Brain microvascular endothelial cell (primary cell): Measurements from ENCODE around the gene RCC1.
"Not testable (repeated sequence)": the region's sequence is repeated elsewhere in the genome, so short reads cannot be mapped to it uniquely, and the experiment has no call there.

Source experiments
- DNase-seq: peaks from one replicate; pipeline ENCODE4 v3.0.0-alpha.2; 2020
- H3K27ac ChIP-seq: fragments of 250-450 bp; sonication (Bioruptor Pico); 2 replicates; pipeline ENCODE4 v1.5.1; 2020; ENCODE audit warnings: mild to moderate bottlenecking, moderate library complexity
- H3K27me3 ChIP-seq: fragments of 250-450 bp; sonication (Bioruptor Pico); replicated peaks from 2 replicates; pipeline ENCODE4 v1.5.1; 2020; ENCODE audit warnings: mild to moderate bottlenecking
- H3K36me3 ChIP-seq: fragments of 250-450 bp; sonication (Bioruptor Pico); replicated peaks from 2 replicates; pipeline ENCODE4 v1.5.1; 2020; ENCODE audit warnings: mild to moderate bottlenecking
- H3K4me3 ChIP-seq: 2 replicates; pipeline ENCODE4 v1.5.1; 2011; ENCODE audit warnings: low read depth, mild to moderate bottlenecking, control low read depth, low read length, moderate library complexity
- CTCF ChIP-seq: IDR thresholded peaks from 2 replicates; pipeline ENCODE4 v1.5.1; 2011; ENCODE audit warnings: low read depth, mild to moderate bottlenecking, moderate library complexity, low read length, control low read depth, inconsistent platforms; ENCODE audit errors: missing control alignments
- in situ Hi-C: cut with HindIII; loops from 2 replicates; pipeline ENCODE4 v1.10.0; 2017; ENCODE audit warnings: low sequenced_read_pairs, low pct_ligation_motif_present

RCC1 gene

GRCh38 chr1:28470146-28470545 lies 35.7 kb upstream of the RCC1 start:
- no peak overlapping the region for H3K4me3 ChIP-seq

GRCh38 chr1:28479497-28479896 lies 26.3 kb upstream of the RCC1 start:
- H3K27me3 ChIP-seq, DNase-seq, H3K27ac ChIP-seq, in situ Hi-C loops, H3K4me3 ChIP-seq: not testable (repeated sequence)
- peaks cover 11% of the 10 kb centered on the region for H3K36me3 ChIP-seq

More at GRCh38 chr1:28470146-28470545, 35.7 kb upstream of the RCC1 start:
- DNase-seq = no peak
- Histone ChIP-seq H3K27ac (no peak overlapping the region), H3K36me3 (peaks cover 15% of the 10 kb centered on the region), H3K27me3 (no peaks in the 10 kb centered on the region)
- TF ChIP-seq CTCF = no peak
- in situ Hi-C loops = no loop called here

- Histone ChIP-seq H3K27me3 (no peaks in the 10 kb centered on the region), H3K36me3 (peaks cover 11% of the 10 kb centered on the region), H3K4me3 (no peak overlapping the region), H3K27ac (no peak overlapping the region)
- in situ Hi-C loops = no loop called here
- no peak for DNase-seq
- no peak for TF ChIP-seq CTCF
Measured at GRCh38 chr1:28480308-28480707, 25.5 kb upstream of the RCC1 start.

DNA sequence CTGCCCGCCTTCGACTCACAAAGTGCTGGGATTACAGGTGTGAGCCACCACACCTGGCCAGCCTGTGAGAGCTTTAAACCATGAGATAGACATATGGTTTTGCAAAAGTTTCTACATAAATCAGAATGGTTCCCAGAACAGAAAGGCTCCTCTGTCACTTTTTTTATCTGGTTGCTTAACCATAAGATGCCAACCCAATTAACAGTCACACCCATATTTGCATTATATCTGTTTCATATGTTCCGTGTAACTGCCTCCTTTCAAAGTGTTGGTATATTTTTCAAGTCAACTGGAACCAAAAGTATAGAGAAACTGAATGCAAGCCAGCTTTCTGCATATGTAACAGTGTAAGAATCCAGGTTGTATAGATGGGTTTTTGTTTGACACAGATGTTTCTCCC lies 23.7 kb upstream of the RCC1 start:
- Histone ChIP-seq H3K27me3 (no peaks in the 10 kb centered on the region), H3K36me3 (peaks cover 7% of the 10 kb centered on the region), H3K4me3 (no peak overlapping the region), H3K27ac (no peak overlapping the region)
- TF ChIP-seq CTCF = no peak
- no peak for DNase-seq
- in situ Hi-C loops = no loop called here

DNA sequence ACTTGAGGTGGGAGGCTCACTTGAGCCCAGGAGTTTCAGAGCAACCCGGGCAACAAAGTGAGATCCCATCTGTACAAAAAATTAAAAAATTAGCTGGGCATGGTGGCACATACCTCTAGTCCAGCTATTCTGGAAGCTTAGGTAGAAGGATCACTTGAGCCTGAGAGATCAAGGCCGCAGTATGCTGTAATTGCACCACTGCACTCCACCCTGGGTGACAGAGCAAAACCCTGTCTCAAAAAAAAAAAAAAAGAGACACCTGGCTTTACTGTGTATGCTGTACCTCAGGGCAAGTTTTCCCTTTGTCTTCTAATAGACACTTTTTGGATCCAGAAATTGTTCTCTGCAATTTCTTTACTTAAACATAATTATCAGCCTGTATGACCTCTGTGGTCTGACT lies 23.1 kb upstream of the RCC1 start:
- H3K27ac ChIP-seq = no peak overlapping the region
- H3K36me3 ChIP-seq = peaks cover 6% of the 10 kb centered on the region
- in situ Hi-C loops = no loop called here
- no peak for TF ChIP-seq CTCF
- no peak for DNase-seq
- no peaks in the 10 kb centered on the region for H3K27me3 ChIP-seq
- no peak overlapping the region for H3K4me3 ChIP-seq

- in situ Hi-C loops = no loop called here
- Histone ChIP-seq H3K4me3 (no peak overlapping the region), H3K27ac (no peak overlapping the region), H3K36me3 (peaks cover 22% of the 10 kb centered on the region), H3K27me3 (no peaks in the 10 kb centered on the region)
- TF ChIP-seq CTCF = no peak
- no peak for DNase-seq
Measured at GRCh38 chr1:28494737-28495136, 11.1 kb upstream of the RCC1 start.

DNA sequence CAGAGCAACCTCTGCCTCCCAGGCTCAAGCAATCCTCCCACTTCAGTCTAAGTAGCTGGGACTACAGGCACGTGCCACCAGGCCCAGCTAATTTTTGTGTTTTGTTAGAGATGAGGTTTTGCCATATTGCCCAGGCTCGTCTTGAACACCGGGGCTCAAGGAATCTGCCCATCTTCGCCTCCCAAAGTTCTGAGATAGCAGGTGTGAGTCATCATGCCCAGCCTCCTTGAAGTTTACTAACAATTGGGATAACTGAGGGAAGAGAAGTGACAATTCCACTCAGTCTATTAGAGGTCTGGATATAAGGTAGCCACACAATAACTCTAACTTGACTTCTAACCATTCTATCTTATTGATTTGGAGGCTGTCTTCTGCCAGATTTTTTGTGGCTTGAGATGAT lies 6.3 kb upstream of the RCC1 start:
- no peak for TF ChIP-seq CTCF
- H3K27ac ChIP-seq = no peak overlapping the region
- H3K4me3 ChIP-seq = no peak overlapping the region
- in situ Hi-C loops = no loop called here
- no peaks in the 10 kb centered on the region for H3K27me3 ChIP-seq
- no peak for DNase-seq
- H3K36me3 ChIP-seq = peaks cover 10% of the 10 kb centered on the region
